GM19467 (cell line): ENCODE data around the gene PIGR.
A peak's percentile ranks its signal among the peaks of the same experiment; 100 is the strongest.
"Not testable (repeated sequence)": the region's sequence is repeated elsewhere in the genome, so short reads cannot be mapped to it uniquely, and the experiment has no call there.

Experiments used
- ATAC-seq: cut with Tn5 transposase; IDR thresholded peaks from one replicate; pipeline ENCODE4 v1.9.1; 2021; ENCODE audit warnings: mild to moderate bottlenecking, moderate library complexity; ENCODE audit not compliant: unreplicated experiment

Gene PIGR

DNA sequence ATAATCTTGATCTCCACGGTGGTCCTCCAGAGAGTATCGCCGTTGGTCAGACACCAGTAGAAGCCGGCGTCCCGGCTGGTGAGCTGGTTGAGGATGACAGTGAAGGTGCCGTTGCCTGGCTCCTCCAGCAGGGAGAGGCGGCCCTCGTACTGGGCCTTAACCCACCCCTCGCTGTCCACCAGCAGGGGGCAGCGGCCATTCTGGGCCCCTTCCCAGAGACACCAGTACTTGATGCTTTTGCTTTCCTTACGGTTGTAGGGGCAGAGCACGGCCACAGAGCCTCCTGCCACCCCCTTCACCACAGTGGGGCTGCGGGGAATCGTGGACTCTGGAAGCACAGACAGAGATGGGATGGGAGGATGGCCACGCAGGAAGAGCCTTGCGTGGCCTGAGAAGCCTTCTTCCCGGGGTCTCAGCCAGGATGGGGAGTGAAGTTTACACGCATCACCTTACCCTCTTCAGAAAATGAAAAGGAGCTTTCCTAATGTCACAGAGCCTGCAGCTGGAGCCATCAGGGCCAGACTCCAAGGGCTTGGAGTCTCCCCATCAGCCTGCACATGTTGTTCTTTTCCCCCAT, 10.7 kb downstream of the PIGR start:
- ATAC-seq: no peak

GRCh38 chr1:206933333-206933945, 12.8 kb downstream of the PIGR start:
- no peak for ATAC-seq

GRCh38 chr1:206932177-206932576, 14.1 kb downstream of the PIGR start:
- ATAC-seq: no peak

DNA sequence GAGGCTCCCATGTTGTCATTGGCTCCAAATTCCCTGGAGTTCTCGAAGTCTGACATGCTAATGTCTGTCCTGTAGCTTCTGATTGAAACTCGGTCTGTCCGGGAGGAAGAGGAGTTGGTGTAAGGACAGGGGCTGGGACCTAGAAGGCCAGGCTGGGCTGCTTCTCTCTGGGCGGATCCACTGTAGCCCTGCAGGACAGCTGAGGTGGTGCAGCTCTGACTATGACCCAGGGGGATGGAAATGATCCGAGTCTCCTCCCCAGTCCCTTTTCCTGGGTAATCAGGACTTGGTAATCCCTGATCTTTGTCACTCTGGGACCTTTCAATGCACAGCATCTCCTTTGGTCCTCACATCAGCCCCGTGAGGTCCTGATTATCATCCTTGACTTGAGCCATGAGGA, 14.6 kb downstream of the PIGR start:
- no peak for ATAC-seq

DNA sequence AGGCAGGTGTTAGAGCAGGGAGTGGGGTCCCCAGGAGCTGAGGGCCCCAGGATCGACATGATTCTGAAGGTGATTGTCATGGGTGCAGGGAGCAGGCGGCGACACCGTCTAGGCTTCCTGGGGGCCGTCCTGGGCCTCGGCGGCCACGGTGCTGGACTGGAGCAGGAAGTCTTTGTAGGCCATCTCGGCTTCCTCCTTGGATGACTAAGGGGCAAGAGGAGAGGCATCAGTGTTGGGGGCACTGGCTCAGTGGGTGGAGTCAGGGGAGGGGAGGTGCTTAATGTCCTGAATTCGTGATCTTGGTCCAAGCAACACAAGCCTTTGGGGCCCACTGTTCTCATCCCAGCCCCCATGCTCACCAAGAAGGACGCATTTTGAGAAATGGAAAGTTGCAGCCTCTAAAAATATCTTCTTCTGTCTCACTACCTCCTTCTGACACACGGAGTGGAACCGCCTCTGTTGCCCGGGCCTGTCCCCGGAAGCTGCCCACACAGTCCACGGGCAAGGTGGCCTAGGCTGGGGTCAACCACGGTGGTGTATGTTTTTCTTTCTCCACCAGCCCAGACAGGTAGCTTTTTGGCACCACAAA, 16.0 kb downstream of the PIGR start:
- peak; percentile 67 for ATAC-seq

- ATAC-seq: no peak
These were observed 16.7 kb downstream of the PIGR start for GRCh38 chr1:206929524-206929923.

DNA sequence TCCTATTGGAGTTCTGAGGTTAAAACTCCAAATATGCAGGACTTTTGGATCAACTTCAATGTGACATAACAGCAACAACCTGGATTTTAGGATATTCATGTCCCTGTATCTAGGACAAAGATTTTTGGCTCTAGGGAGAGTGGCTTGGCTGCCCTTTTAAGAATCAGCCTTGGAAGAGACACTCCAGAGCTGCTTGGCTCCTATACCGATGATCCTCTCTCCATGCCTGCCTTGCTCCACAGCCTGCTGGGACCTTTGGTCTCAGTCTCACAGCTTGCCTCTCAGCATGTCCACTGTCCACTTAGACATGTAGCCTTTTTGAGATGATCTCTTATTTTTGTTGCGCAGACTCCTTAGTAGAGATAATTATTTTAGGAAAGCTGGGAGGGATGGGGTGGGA, 20.0 kb downstream of the PIGR start:
- no peak for ATAC-seq

DNA sequence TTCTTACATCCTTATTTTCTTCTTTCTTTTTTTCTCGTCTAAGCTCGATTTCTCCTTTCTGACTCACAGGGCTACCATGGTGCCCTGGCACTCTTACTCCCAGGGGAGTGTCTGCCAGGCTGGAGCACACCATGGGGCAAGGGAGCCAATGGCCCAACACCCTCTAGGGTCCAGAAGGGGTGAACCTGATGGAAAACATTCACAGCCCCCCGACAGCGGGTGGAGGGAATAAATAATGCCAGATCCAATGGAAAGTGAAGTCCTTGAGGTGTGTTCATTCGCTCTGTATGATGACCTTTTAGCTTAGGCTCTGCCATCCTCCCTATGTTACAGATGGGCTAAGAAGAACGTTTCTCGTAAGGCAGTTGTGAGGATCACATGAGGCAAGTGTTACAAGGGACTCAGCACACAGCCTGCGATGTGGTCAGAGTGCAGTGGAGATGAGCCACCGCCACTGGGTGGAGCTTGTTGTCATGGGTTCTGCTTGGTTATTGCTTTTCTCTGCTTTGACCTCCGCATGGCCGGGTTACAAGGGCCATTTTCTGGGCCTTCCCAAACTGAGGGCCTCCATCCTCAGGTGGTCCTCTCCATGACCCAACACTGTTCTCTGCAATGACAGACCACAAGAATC, 21.0 kb downstream of the PIGR start:
- peak; percentile 46 for ATAC-seq

GRCh38 chr1:206924592-206925105, 21.6 kb downstream of the PIGR start:
- peak; percentile 15 for ATAC-seq

DNA sequence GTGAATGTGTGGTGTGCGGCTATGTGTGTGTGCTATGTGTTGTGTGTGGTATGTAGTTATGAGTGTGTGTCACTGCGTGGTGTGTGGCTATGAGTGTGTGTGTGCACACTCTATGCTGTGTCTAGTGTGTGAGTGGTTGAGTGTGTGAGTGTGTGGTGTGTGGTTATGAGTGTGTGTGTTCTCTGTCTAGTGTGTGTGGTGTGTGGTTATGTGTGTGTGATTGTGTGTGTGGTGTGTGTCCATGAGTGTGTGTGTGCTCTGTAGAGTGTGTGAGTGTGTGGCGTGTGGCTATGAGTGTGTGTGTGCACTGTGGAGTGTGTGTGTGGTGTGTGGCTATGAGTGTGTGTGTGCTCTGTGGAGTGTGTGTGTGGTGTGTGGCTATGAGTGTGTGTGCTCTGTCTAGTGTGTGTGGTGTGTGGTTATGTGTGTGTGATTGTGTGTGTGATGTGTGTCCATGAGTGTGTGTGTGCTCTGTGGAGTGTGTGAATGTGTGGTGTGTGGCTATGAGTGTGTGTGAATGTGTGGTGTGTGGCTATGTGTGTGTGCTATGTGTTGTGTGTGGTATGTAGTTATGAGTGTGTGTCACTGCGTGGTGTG, 22.2 kb downstream of the PIGR start:
- not testable (repeated sequence) for ATAC-seq

DNA sequence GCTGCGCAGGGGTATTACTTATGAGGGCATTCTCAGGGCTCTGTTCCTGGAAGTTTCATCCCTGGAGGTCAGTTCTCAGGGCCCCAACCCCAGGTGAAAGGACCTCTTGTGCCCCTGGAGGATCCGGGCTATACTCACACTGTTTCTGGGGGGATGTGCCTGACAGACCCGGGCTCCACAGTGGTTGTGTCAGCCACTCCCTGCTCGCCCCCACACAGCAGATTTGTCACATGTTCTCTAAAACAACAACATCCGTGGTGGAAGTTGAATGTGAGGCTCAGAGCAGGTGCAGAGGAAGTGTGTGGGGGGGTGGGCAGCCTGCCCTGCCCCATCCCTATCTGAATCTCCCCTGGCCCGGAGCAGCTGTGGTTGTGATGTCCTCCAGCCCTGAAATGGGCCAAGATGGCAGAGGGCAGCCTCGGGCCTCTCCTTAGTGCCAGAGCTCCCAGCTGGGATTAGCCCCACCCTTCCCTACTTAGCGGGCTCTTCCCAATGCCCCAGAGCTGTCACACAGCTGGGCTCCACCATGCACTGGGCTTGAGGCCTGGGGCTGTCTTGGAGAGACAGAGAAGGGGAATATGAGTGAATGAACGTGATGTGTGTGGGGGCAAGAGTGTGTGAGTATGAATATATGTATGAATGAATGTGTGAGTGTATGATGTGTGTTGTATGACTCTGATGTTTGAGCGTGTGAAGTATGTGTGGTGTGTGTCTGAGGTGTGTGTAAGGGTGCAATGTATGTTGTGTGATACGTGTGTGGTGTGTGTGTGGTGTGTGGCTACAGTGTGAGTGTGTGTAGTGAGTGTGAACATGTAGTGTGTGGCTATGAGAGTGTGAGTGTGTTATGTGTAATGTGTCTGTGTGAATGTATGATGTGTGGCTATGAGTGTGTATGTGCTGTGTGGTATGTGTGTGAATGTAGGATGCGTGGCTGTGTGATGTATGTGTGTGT, 23.0 kb downstream of the PIGR start:
- ATAC-seq: peak; percentile 50

- no peak for ATAC-seq
These were observed 23.7 kb downstream of the PIGR start for GRCh38 chr1:206922524-206922923.

DNA sequence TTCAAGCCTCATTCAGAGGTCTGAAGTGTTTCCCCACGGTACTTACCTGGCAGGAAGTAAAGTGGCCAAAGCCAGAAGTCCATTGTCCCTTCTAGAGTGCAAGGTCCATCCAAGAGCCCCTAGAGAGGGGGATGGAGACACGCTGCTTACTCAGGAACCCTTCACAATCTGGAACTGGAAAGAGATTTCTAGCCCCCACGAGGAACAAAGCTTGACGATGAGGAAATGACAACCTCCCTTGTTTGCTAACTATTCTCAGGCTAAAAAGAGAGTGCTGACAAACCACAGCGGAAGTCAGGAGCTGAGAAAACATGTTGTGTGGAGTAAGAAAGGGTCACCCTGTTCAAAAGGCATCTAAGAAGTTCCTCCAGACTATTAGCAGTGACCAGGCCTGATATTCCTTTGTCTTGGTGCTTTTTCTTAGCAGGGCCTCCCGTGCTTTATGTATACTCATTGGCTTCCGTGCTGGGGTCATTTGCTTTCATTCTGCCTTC, 24.4 kb downstream of the PIGR start, which contains the start of gene FCMR:
Gene FCMR (minus strand): TSS at position 170 of the 494 bp plus-strand sequence. CDS start 87 bp downstream, at position 83.
- ATAC-seq: no peak

GRCh38 chr1:206918076-206918475, 28.2 kb downstream of the PIGR start:
- ATAC-seq: no peak

GRCh38 chr1:206916000-206916709, 30.1 kb downstream of the PIGR start:
- ATAC-seq: no peak

DNA sequence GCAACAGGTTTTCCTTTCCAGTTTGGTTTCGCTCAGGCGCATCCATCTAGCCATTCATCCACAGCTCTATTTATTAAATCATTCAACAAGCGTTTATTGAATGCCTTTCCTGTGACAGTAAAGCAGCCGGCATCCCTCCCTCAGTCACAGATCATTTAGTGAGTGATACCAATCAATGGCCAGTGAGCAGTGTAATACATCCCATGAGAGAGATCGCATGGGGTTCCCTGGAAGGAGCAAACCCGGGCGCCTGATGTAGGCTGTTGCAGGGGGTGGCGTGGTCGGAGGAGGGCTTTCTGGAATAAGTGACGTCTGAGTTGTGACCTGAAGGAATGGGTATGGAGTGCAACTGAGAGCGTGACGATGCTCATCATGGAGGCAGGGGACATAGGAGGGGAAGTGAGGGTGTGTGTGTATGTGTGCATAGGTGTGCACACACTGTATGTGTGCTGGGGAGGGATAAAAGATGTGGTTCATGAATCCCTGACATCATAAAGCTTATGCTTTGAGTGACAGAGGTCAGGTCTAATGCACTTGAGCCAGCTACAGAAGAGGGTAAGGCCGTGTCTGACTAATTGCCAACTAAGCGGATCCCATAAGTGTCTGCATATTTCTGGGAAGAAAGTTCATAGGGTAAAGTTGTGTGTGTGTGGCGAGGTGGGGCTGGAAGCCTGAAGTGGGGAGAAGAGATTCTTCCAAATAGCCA, 31.1 kb downstream of the PIGR start:
- ATAC-seq: no peak

- ATAC-seq: no peak
These were observed 32.3 kb downstream of the PIGR start for GRCh38 chr1:206913766-206914537.

DNA sequence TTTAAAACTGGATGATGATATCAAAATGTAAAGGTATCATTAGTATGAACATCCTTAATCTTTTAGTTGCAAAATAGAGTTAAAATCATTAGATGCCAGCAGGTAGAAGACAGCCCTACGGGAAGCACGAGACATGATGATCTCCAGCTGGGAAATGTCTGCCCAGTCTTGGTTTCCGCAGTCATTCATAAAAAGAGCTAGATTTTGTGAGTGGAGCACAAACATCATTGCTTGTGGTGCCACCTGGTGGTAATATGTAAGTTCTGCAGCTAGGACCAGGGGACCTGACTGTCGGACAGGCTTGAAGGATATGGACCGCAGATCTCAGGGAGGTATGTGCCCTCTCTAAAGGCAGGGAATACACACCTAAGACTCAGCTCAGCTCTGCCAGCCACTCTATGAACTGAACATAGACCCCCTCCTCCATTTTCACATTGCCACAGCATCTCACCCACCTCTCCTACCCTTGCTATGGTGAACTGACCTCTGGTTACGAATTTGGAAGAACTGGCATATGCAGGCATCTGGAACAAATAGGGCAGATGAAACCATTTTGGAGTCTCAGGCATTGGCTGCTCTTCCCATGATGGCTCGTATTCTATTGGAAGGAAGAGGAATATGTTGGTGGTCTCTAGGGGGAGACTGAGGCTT, 33.7 kb downstream of the PIGR start:
- no peak for ATAC-seq
